IMR-90 (cell line): ENCODE data around the gene EPHA2. TPM values are rescaled to one million over a fixed set of nuclear protein-coding genes. Genes with fewer than 3 reads are reported as not detected.

Source experiments
- ATAC-seq: fragments of 200-7000 bp; cut with Tn5 transposase; 2 replicates; pipeline ENCODE4 v1.9.1; 2020; ENCODE audit warnings: low read depth, mild to moderate bottlenecking, moderate library complexity
- BruUV-seq: library from RNA; stranded (reverse); fragments of 400-500 nt; replicated peaks from 2 replicates; lab custom pipeline; 2021; lab: Mats Ljungman, UMichigan
- CTCF ChIA-PET: fragments of 300-600 bp; formaldehyde crosslinking; extraction: SDS; loops from one replicate; lab custom pipeline; 2021; ENCODE audit warnings: antibody characterized with exemption; lab: Yijun Ruan, JAX
- POLR2A ChIA-PET: fragments of 300-600 bp; sonication (Branson Sonifier 250); formaldehyde crosslinking; loops from one replicate; lab custom pipeline; 2022; ENCODE audit warnings: antibody characterized with exemption; ENCODE audit not compliant: unreplicated experiment; lab: Charles Lee
- DNase-seq: peaks from one replicate; pipeline ENCODE4 v3.0.0; 2013
- H2AFZ ChIP-seq: replicated peaks from 2 replicates; pipeline ENCODE3; 2013; ENCODE audit warnings: low read length, mild to moderate bottlenecking; ENCODE audit not compliant: poor library complexity
- H2AK5ac ChIP-seq: 2 replicates; pipeline ENCODE4 v1.6.1; 2013; ENCODE audit warnings: low read depth, low read length, inconsistent platforms
- H2AK9ac ChIP-seq: replicated peaks from 2 replicates; pipeline ENCODE3; 2013; ENCODE audit warnings: mild to moderate bottlenecking, low read depth, low read length, moderate library complexity; ENCODE audit not compliant: poor library complexity
- H2BK120ac ChIP-seq: 2 replicates; pipeline ENCODE4 v1.6.1; 2013; ENCODE audit warnings: low read depth, low read length, inconsistent platforms
- H2BK15ac ChIP-seq: 3 replicates; pipeline ENCODE4 v1.6.1; 2013; ENCODE audit warnings: low read depth, low read length, inconsistent platforms
- H2BK20ac ChIP-seq: 2 replicates; pipeline ENCODE4 v1.6.1; 2013; ENCODE audit warnings: low read depth, mild to moderate bottlenecking, inconsistent platforms, low read length, moderate library complexity
- H2BK5ac ChIP-seq: 2 replicates; pipeline ENCODE4 v1.6.1; 2013; ENCODE audit warnings: mild to moderate bottlenecking, low read depth, low read length, inconsistent platforms; ENCODE audit not compliant: poor library complexity, severe bottlenecking
- H3K14ac ChIP-seq: replicated peaks from 2 replicates; pipeline ENCODE4 v1.6.1; 2013; ENCODE audit warnings: low read depth, low read length, inconsistent platforms
- H3K18ac ChIP-seq: 2 replicates; pipeline ENCODE4 v1.6.1; 2013; ENCODE audit warnings: low read depth, low read length, control low read depth
- H3K23ac ChIP-seq: 2 replicates; pipeline ENCODE4 v1.6.1; 2013; ENCODE audit warnings: low read depth, low read length, inconsistent platforms
- H3K27ac ChIP-seq: 2 replicates; pipeline ENCODE4 v1.5.1; 2013; ENCODE audit warnings: mild to moderate bottlenecking, control low read depth, low read length; ENCODE audit not compliant: insufficient read depth
- H3K27me3 ChIP-seq: 2 replicates; pipeline ENCODE4 v1.6.1; 2013; ENCODE audit warnings: low read length; ENCODE audit not compliant: control insufficient read depth, insufficient read depth
- H3K36me3 ChIP-seq: 2 replicates; pipeline ENCODE4 v1.6.1; 2013; ENCODE audit warnings: low read length, mixed read lengths; ENCODE audit not compliant: control insufficient read depth, insufficient read depth
- H3K4ac ChIP-seq: 2 replicates; pipeline ENCODE4 v1.6.1; 2013; ENCODE audit warnings: low read depth, low read length, inconsistent platforms
- H3K4me1 ChIP-seq: 2 replicates; pipeline ENCODE4 v1.6.1; 2013; ENCODE audit warnings: low read length, mixed read lengths; ENCODE audit not compliant: control insufficient read depth, insufficient read depth
- H3K4me2 ChIP-seq: 2 replicates; pipeline ENCODE4 v1.6.1; 2013; ENCODE audit warnings: low read depth, mild to moderate bottlenecking, control low read depth, low read length, moderate library complexity
- H3K4me3 ChIP-seq: 2 replicates; pipeline ENCODE4 v1.5.1; 2013; ENCODE audit warnings: low read depth, mild to moderate bottlenecking, control low read depth, low read length, moderate library complexity; ENCODE audit not compliant: insufficient read depth
- H3K56ac ChIP-seq: 2 replicates; pipeline ENCODE4 v1.6.1; 2013; ENCODE audit warnings: low read length, inconsistent platforms; ENCODE audit not compliant: insufficient read depth; ENCODE audit errors: extremely low read depth
- H3K79me1 ChIP-seq, 2 experiments: 2 replicates each; pipeline ENCODE4 v1.6.1; 2013; ENCODE audit warnings: low read length in 2 of 2, inconsistent platforms in 1 of 2, low read depth in 1 of 2
- H3K9ac ChIP-seq: 2 replicates; pipeline ENCODE4 v1.6.1; 2013; ENCODE audit warnings: low read depth, low read length, control low read depth
- H3K9me1 ChIP-seq: 2 replicates; pipeline ENCODE4 v1.6.1; 2013; ENCODE audit warnings: low read length, inconsistent platforms; ENCODE audit not compliant: insufficient read depth
- H3K9me3 ChIP-seq: 2 replicates; pipeline ENCODE4 v1.6.1; 2013; ENCODE audit warnings: low read length; ENCODE audit not compliant: control insufficient read depth, insufficient read depth
- H4K20me1 ChIP-seq: 2 replicates; pipeline ENCODE4 v1.6.1; 2013; ENCODE audit warnings: low read length, inconsistent platforms; ENCODE audit not compliant: insufficient read depth
- H4K5ac ChIP-seq: 2 replicates; pipeline ENCODE4 v1.6.1; 2013; ENCODE audit warnings: mild to moderate bottlenecking, low read depth, low read length, control low read depth
- H4K8ac ChIP-seq, 2 experiments: 2 replicates each; pipeline ENCODE4 v1.6.1; 2013; ENCODE audit warnings: low read depth in 2 of 2, low read length in 2 of 2, control low read depth in 1 of 2, inconsistent platforms in 1 of 2
- H4K91ac ChIP-seq: 2 replicates; pipeline ENCODE4 v1.6.1; 2013; ENCODE audit warnings: low read depth, low read length, inconsistent platforms; ENCODE audit not compliant: insufficient read depth
- CEBPB ChIP-seq: IDR thresholded peaks from 2 replicates; pipeline ENCODE4 v1.6.1; 2012; ENCODE audit warnings: low read depth, low read length, improper control_type of control experiment
- MAFK ChIP-seq: IDR thresholded peaks from 2 replicates; pipeline ENCODE4 v1.6.1; 2012; ENCODE audit warnings: low read depth, low read length, improper control_type of control experiment
- MAZ ChIP-seq: IDR thresholded peaks from 2 replicates; pipeline ENCODE4 v1.6.1; 2012; ENCODE audit warnings: low read depth, mild to moderate bottlenecking, low read length, improper control_type of control experiment, moderate library complexity, borderline replicate concordance
- NFE2L2 ChIP-seq: fragments of 150-350 bp; IDR thresholded peaks from 2 replicates; pipeline ENCODE4 v1.6.1; 2016; ENCODE audit warnings: low read depth, mild to moderate bottlenecking, low read length
- RAD21 ChIP-seq: IDR thresholded peaks from 2 replicates; pipeline ENCODE4 v1.6.1; 2012; ENCODE audit warnings: low read length, improper control_type of control experiment
- RCOR1 ChIP-seq: IDR thresholded peaks from 2 replicates; pipeline ENCODE4 v1.6.1; 2012; ENCODE audit warnings: mild to moderate bottlenecking, low read length, improper control_type of control experiment; ENCODE audit not compliant: insufficient replicate concordance
- whole genome bisulfite sequencing, 2 experiments: methylation state at CpG; one replicate each; pipeline versions ENCODE4 v1.1.5 to v1.1.7; 2013; ENCODE audit warnings: missing lambda C conversion rate in 2 of 2; ENCODE audit not compliant: insufficient read length in 1 of 2; ENCODE audit errors: extremely low coverage in 2 of 2; 5-methylcytosine and 5-hydroxymethylcytosine counted together
- dilution Hi-C: fragments of 300-500 bp; cut with HindIII; formaldehyde crosslinking; loops from one replicate; pipeline ENCODE4 v1.14.3; 2018; ENCODE audit warnings: low sequenced_read_pairs; ENCODE audit not compliant: unreplicated experiment
- in situ Hi-C: fragments of 300-500 bp; cut with MboI; formaldehyde crosslinking; loops from 3 replicates; pipeline ENCODE4 v1.14.3; 2019; ENCODE audit warnings: low sequenced_read_pairs, inconsistent platforms, mixed read lengths
- intact Hi-C: fragments of 100-400 bp; cut with micrococcal nuclease; formaldehyde crosslinking; loops from 2 replicates; pipeline ENCODE4 v1.10.0; 2022
- polyA plus RNA-seq, 3 experiments: library from polyadenylated mRNA; depleted of rRNA; stranded (reverse); fragments of >200 nt; gene quantifications; 2 replicates each; pipeline ENCODE4 v1.2.3, GENCODE V29; 2012; ENCODE audit warnings: low replicate concordance in 1 of 3
- total RNA-seq: library from RNA; depleted of rRNA; stranded (reverse); fragments of >200 nt; gene quantifications from 2 replicates; pipeline ENCODE4 v1.2.3, GENCODE V29; 2012

EPHA2 gene
- total and polyA plus RNA-seq, 2 of the 4 experiments (the other 2 are of a cell fraction), result 24.0 to 72.6 TPM

DNA sequence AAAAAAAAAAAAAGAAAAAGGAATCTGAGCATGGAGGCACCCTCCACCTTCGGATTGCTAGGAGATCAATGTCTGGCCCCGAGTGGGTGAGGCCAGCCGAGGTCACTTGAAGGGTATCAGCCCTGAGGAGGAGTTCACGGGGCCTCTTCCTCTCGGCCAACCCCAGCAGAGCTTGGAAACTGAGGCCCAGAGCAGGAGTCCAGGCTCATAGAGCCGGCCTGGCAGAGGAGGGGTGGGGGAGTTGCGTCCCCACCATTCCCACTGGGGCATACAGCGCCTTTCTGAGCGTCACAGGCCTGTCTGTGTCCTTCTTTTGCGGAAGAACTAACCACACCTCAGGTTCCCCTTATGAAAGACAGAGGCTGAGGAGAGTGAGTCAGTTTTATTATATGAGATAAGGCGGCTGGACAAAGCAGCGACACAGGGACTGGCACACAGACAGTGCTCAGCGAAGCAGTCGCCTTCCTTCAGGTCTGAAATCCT is 17.1 kb upstream of the EPHA2 start (continued):
- TF ChIP-seq MAZ (0 out of 2 replicates have a peak, but pooled peaks have one; percentile 6), RCOR1 (no peak), RAD21 (no peak)

DNA sequence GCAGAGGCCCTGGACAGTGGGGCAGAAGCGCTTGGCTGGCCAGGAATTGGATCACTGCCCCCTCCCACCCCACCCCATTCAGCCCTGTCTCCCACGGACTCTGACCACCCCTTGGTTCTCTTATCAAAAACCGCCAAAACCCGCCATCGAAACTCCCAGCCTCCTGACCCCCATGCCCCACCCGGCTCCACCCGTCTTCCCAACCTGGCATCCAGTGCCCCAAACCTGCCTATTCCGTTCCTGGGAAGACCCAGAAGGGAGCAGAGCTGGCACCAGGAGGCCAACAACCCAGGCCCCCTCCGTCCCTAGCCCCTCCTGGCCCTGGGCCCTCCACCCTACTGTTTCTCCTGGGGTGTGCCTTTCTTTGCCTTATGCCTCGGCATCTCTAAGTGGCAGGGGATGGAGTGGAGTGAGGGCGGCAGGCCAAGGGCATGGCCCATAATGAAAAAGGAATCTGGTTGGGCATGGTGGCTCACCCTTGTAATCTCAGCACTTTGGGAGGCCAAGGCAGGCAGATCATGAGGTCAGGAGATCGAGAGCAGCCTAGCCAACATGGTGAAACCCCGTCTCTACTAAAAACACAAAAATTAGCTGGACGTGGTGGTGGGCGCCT is 16.5 kb upstream of the EPHA2 start:
- no peak overlapping the region for H2BK15ac ChIP-seq
- no peak overlapping the region for H2BK120ac ChIP-seq
- no TSS peak for BruUV-seq
- in situ Hi-C loops (no loop called here), dilution Hi-C loops (no loop called here), intact Hi-C loops (no loop called here)
- H4K5ac ChIP-seq, result no peak overlapping the region
- ATAC-seq (no peak), DNase-seq (no peak)
- no peak overlapping the region for H3K56ac ChIP-seq
- no peak for TF ChIP-seq NFE2L2
- TF ChIP-seq MAFK, result no peak
- no peak for TF ChIP-seq CEBPB
- TF ChIP-seq RCOR1, result no peak
- H3K79me1 ChIP-seq, result peaks cover 0 to 7% of the 10 kb centered on the region in 2 experiments; a peak in 1 of 4 replicates
- no peaks in the 10 kb centered on the region for H3K36me3 ChIP-seq
- no peak overlapping the region for H3K23ac ChIP-seq
- H2BK20ac ChIP-seq, result no peak overlapping the region
- no peaks in the 10 kb centered on the region for H3K9me3 ChIP-seq
- H3K9ac ChIP-seq, result no peak overlapping the region
- WGBS, 2 experiments, result 93% methylated on average over 6 of the region's 15 CpGs; no CpG with 5 or more reads in 1 of the 2 experiments
- H3K4me2 ChIP-seq, result no peak overlapping the region
- H4K91ac ChIP-seq, result no peak overlapping the region
- H3K4me3 ChIP-seq, result no peak overlapping the region
- peaks cover 37% of the 10 kb centered on the region for H3K4me1 ChIP-seq
- no peak overlapping the region for H3K14ac ChIP-seq
- no peak overlapping the region for H2BK5ac ChIP-seq
- no peak overlapping the region for H4K8ac ChIP-seq
- H3K27me3 ChIP-seq, result no peaks in the 10 kb centered on the region
- no peak overlapping the region for H2AFZ ChIP-seq
- no peak overlapping the region for H3K4ac ChIP-seq
- no peak overlapping the region for H2AK5ac ChIP-seq
- no peaks in the 10 kb centered on the region for H4K20me1 ChIP-seq
- POLR2A ChIA-PET, result no interaction called here
- H3K9me1 ChIP-seq, result peaks cover 8% of the 10 kb centered on the region; the same call in 1 of the 2 replicates
- H3K27ac ChIP-seq, result no peak overlapping the region
- H3K18ac ChIP-seq, result no peak overlapping the region
- H2AK9ac ChIP-seq, result peak overlapping the region; percentile 89
- CTCF ChIA-PET, result no interaction called here
